HG02759 (cell line): ENCODE results near the gene KCNK3.
"Not testable (repeated sequence)": the region's sequence is repeated elsewhere in the genome, so short reads cannot be mapped to it uniquely, and the experiment has no call there.

Experiments used
- ATAC-seq: cut with Tn5 transposase; IDR thresholded peaks from one replicate; pipeline ENCODE4 v1.9.1; 2021; ENCODE audit warnings: mild to moderate bottlenecking, moderate library complexity; ENCODE audit not compliant: unreplicated experiment

Gene KCNK3

GRCh38 chr2:26749787-26750420, 57.4 kb downstream of the KCNK3 start:
- ATAC-seq: not testable (repeated sequence)

DNA sequence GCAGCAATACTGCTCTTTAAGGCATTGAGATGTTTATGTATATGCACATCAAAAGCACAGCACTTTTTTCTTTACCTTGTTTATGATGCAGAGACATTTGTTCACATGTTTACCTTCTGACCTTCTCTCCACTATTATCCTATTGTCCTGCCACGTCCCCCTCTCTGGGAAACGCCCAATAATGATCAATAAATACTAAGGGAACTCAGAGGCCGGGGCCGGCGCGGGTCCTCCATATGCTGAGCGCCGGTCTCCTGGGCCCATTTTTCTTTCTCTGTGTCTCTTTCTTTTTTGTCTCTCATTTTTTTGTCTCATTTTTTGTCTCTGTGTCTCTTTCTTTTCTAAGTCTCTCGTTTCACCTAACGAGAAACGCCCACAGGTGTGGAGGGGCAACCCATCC, 57.9 kb downstream of the KCNK3 start:
- ATAC-seq: not testable (repeated sequence)

DNA sequence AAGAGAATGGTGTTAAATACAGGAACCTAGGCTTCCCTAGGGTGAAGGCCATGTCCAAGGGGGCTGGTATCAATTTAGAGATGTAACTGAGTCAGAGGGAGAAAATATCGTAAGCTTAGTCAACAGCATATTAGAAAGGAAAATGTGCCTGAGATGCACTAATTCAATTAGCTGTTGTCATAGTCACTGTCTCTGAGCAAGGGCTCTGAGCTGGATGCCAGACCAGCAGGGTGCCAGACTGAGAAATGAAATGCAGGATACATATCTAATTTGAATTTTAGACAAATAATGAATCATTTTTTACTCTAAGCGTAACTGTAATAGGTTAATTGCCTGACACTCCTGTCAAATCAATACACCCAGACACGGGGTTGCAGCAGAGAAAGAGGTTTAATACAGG, 60.1 kb downstream of the KCNK3 start:
- no peak for ATAC-seq

- ATAC-seq: no peak
Observed at GRCh38 chr2:26754539-26754938, 62.0 kb downstream of the KCNK3 start.

GRCh38 chr2:26754972-26755670, 62.6 kb downstream of the KCNK3 start:
- no peak for ATAC-seq

GRCh38 chr2:26756337-26756736, 63.8 kb downstream of the KCNK3 start:
- ATAC-seq: no peak

DNA sequence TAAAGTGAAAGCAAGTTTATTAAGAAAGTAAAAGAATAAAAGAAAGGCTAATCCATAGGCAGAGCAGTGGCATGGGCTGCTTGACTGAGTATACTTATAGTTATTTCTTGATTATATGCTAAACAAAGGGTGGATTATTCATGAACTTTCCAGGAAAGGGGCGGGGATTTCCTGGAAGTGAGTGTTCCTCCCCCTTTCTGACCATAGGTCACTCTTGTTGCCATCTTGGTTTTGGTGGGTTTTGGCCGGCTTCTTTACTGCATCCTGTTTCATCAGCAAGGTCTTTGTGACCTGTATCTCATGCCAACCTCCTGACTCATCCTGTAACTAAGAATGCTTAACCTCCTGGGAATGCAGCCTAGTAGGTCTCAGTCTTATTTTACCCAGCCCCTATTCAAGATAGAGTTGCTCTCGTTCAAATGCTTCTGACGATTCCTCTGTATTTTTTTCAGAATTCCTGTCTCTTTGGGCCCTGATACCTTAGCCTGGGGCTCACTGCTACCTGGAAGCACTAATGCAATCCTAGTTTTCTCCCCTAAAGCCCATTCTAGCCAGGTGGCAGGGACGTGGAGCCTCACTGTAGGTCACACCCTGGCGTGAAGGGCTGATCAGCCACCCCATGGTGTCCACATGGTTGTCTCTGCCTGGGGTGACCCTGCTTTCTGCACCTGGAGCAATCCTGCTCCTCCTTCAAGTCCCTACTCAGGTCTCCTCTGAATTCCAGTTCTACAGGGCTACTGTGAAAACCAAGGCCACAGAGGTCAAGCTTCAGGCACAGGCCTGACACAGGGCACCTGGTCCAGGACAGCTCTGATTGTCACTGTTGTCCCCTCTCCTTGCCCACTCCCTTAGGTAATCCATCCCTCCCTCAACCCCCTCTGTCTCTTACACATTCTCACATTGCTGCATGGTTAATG, 65.6 kb downstream of the KCNK3 start:
- ATAC-seq: peak; percentile 52

GRCh38 chr2:26758790-26759321, 66.3 kb downstream of the KCNK3 start:
- no peak for ATAC-seq

- ATAC-seq: no peak
Observed at GRCh38 chr2:26759845-26760244, 67.3 kb downstream of the KCNK3 start.

GRCh38 chr2:26760991-26761390, 68.5 kb downstream of the KCNK3 start:
- not testable (repeated sequence) for ATAC-seq

GRCh38 chr2:26763019-26763418, 70.5 kb downstream of the KCNK3 start:
- ATAC-seq: no peak

DNA sequence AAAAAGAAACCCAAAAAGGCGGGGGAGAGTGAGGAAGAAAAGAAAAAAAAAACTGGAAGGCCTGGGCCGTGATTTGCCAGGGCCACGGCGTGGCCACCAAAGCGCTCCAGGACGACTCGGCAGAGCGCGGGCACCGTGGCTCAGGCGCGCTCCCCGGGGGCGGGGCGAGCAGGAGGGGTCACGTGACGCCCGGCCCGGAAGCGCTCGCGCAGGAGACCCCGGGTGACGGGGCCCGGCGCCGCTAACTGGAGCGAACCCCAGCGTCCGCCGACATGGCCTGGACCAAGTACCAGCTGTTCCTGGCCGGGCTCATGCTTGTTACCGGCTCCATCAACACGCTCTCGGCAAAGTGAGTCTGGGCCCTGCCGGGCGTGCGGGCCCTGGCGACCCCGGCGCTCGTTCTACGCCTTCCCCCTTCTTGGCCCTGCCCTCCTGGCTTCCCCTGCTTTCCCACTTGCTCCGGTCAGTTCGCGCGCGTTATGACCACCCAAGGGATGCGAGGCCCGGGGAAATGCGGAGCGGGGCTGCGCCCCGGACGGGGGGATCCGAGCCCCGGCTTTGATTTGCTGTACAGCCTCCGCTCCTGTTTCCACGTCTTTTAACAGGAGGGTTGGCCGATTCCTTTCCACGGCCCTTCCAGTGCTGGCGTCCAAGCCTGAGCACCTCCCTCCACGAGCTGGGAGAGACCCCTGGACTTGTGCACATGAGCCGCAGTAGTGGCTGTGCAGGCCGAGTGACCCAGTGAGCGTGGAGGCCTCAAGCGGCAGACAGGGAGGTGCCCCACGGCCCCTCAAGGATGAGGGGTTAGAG, 71.8 kb downstream of the KCNK3 start, which contains the start of gene SLC35F6:
Gene SLC35F6, plus strand, starts transcription at position 207 of the 810 bp plus-strand sequence. Its CDS starts 66 bp downstream, at position 273.
- ATAC-seq: peak; percentile 91

DNA sequence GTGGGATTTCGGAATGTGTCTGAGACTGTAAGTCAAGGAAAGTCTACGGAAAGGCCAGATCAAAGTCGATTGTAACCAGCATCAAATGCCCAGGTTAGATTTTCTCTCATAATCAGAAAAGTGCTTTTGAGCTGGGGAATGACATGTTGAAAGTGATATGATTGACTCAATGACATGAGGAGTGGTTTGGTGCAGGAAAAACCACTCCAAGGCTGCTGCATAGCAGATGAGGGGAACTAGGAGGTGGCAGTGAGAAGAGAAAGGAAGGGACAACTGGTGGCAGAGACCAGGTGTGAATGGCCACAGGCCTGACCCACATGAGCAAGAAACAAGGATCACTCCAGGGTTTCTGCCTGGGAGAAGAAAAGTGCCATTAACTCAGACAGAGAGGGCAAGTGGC, 72.4 kb downstream of the KCNK3 start:
- ATAC-seq: no peak

GRCh38 chr2:26765475-26766200, 73.1 kb downstream of the KCNK3 start:
- ATAC-seq: no peak

- no peak for ATAC-seq
Observed at GRCh38 chr2:26767129-26767528, 74.6 kb downstream of the KCNK3 start.

GRCh38 chr2:26767894-26768487, 75.5 kb downstream of the KCNK3 start:
- ATAC-seq: no peak

GRCh38 chr2:26768759-26769088, 76.2 kb downstream of the KCNK3 start:
- ATAC-seq: no peak

GRCh38 chr2:26769089-26769761, 76.7 kb downstream of the KCNK3 start:
- no peak for ATAC-seq
